ENCODE results near the gene TMC2. TPM values are rescaled to one million over a fixed set of nuclear protein-coding genes. Genes with fewer than 3 reads are reported as not detected.

The TMC2 gene
- total RNA-seq, 6 donors from 2014 or later = 0.22 to 0.57 (median 0.41) TPM; not detected in 2

- Histone ChIP-seq H3K27me3 (no peaks in the 10 kb centered on the region), H3K4me1 (no peaks in the 10 kb centered on the region), H3K27ac (no peak overlapping the region), H3K9me3 (no peaks in the 10 kb centered on the region), H3K4me3 (no peak overlapping the region), H3K36me3 (no peaks in the 10 kb centered on the region)
- DNase-seq (no peak), ATAC-seq (ENCODE audit: low FRiP score in 2 of 2) (no peak)
- 73 to 80% methylated on average over 1 of the region's 1 CpG for WGBS, 2 donors
- TF ChIP-seq EP300 (IDR thresholded peaks at IDR 0.05) = no peak
- TF ChIP-seq POLR2AphosphoS5 (IDR thresholded peaks at IDR 0.05) = no peak
- no peak for TF ChIP-seq POLR2A (IDR thresholded peaks at IDR 0.05)
- no peak for TF ChIP-seq CTCF (IDR thresholded peaks at IDR 0.05)
Observed at GRCh38 chr20:2593756-2594155, 57.4 kb downstream of the TMC2 start.

- WGBS, 2 donors = 86 to 88% methylated on average over 2 of the region's 2 CpGs
- H3K9me3 ChIP-seq = no peaks in the 10 kb centered on the region
- no peak for DNase-seq
- H3K4me1 ChIP-seq = no peaks in the 10 kb centered on the region
- ATAC-seq (ENCODE audit: low FRiP score in 2 of 2) = no peak
- no peaks in the 10 kb centered on the region for H3K27me3 ChIP-seq
- H3K36me3 ChIP-seq = no peaks in the 10 kb centered on the region
- no peak overlapping the region for H3K27ac ChIP-seq
- H3K4me3 ChIP-seq = no peak overlapping the region
- TF ChIP-seq EP300 (IDR thresholded peaks at IDR 0.05) (no peak), POLR2A (IDR thresholded peaks at IDR 0.05) (no peak), POLR2AphosphoS5 (IDR thresholded peaks at IDR 0.05) (no peak), CTCF (IDR thresholded peaks at IDR 0.05) (no peak)
Observed at GRCh38 chr20:2595076-2595475, 58.7 kb downstream of the TMC2 start.

GRCh38 chr20:2596673-2597279 is 60.4 kb downstream of the TMC2 start:
- DNase-seq = no peak
- 49 to 66% methylated on average over 8 of the region's 8 CpGs for WGBS, 2 donors
- H3K27me3 ChIP-seq = no peaks in the 10 kb centered on the region
- no peak for ATAC-seq (ENCODE audit: low FRiP score in 2 of 2)
- no peaks in the 10 kb centered on the region for H3K36me3 ChIP-seq
- no peak for TF ChIP-seq EP300 (IDR thresholded peaks at IDR 0.05)
- no peak for TF ChIP-seq POLR2AphosphoS5 (IDR thresholded peaks at IDR 0.05)
- no peak for TF ChIP-seq CTCF (IDR thresholded peaks at IDR 0.05)
- TF ChIP-seq POLR2A (IDR thresholded peaks at IDR 0.05) = no peak
- H3K27ac ChIP-seq = no peak overlapping the region
- H3K4me1 ChIP-seq = no peaks in the 10 kb centered on the region
- no peak overlapping the region for H3K4me3 ChIP-seq
- no peaks in the 10 kb centered on the region for H3K9me3 ChIP-seq

GRCh38 chr20:2599288-2600006 is 63.1 kb downstream of the TMC2 start:
- no peaks in the 10 kb centered on the region for H3K36me3 ChIP-seq
- H3K4me1 ChIP-seq = no peaks in the 10 kb centered on the region
- no peaks in the 10 kb centered on the region for H3K27me3 ChIP-seq
- DNase-seq (no peak), ATAC-seq (ENCODE audit: low FRiP score in 2 of 2) (no peak)
- WGBS, 2 donors = 34 to 42% methylated on average over 5 of the region's 5 CpGs
- no peak overlapping the region for H3K27ac ChIP-seq
- no peak for TF ChIP-seq CTCF (IDR thresholded peaks at IDR 0.05)
- no peak for TF ChIP-seq EP300 (IDR thresholded peaks at IDR 0.05)
- no peak for TF ChIP-seq POLR2A (IDR thresholded peaks at IDR 0.05)
- no peak for TF ChIP-seq POLR2AphosphoS5 (IDR thresholded peaks at IDR 0.05)
- no peak overlapping the region for H3K4me3 ChIP-seq
- no peaks in the 10 kb centered on the region for H3K9me3 ChIP-seq

Measured in upper lobe of left lung (tissue), 6 donors.